Activated CD4-positive, alpha-beta T cell treated with anti-CD3 and anti-CD28 coated beads, Interleukin-2, amount 50 U/mL, for 24 hours (primary cell): ENCODE measurements around the gene FAM131B.

Experiments used
- DNase-seq, 2 donors: peaks; one replicate each; pipeline ENCODE4 v3.0.0-alpha.2; 2020; ENCODE audit warnings: low read depth in 1 of 2, low spot score in 1 of 2

Gene FAM131B

DNA sequence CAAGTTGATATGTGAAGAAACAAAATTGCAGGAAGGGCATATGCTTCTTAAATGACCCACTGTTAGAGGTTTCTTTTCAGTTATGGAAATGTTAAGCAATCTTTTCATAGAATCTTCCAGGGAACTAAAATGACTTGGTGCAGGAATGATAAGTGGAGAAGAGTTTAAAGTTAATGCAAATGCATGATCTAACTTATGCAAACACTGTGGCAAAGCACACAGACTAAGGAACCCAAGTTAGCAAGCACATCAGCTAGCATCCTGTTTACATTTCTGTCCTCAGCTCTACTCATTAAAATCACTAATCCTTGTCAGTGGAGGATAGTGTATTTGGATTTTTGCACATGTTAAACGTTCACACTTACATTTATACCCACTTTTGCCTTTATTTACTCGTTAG, 37.3 kb downstream of the FAM131B start:
- no peak for DNase-seq

DNA sequence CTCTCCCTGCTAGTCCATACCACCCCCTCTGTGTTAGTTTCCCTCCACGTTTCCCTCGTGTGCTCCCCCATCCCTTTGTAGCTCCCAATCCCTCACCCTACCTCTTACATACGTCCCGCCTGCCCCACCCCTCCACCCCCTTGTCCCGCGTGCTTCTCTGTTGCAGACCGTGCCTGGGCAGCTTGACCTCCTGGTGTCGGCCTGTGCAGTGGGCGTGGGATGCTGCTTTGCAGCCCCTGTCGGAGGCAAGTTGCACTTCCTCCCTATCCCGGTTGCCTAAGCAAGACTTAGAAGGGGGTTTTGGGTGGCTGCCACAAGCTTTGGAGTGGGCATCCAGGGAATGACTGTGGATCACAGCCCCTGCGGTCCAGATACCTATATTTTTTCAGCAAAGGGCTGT, 38.9 kb downstream of the FAM131B start:
- DNase-seq = no peak

DNA sequence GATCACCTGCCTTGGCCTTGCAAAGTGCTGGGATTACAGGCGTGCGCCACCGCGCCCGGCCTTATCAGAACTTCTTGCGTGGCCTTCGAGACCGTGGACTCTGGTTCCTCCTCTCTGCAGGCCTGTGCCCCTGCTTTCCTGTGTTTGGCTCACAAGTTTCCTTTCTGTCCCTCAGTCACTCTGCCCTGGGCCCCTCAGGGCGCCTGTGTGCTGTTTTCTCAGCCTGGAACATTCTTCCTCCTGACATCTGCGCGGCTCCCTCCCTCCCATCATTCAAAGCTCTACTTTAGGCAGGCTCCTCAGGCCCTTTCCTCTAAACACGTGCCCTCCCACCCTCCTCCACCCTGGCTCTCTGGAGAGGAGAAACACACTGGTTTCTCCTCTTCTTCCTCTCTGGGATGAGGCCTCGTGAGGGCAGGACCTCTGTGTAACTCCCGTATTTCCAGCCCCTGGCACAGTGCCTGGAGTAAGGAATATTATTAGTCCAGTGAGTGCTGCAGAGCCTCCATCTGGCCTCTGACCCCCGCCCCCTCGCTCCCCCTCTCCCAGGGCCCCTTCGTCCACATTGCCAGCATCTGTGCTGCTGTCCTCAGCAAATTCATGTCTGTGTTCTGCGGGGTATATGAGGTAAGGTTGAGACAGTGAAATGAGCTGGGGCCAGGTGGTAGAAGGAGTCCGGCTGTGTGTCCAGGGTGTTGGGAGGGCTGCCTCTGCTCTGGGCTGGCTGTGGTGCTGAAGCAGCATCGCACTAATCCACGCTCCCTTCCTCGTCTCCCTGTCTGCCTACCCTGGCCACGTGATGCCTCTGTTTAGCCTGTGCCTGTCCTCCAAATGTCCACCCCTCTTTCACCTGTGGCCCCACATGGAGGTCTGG, 39.5 kb downstream of the FAM131B start:
- no peak for DNase-seq

DNA sequence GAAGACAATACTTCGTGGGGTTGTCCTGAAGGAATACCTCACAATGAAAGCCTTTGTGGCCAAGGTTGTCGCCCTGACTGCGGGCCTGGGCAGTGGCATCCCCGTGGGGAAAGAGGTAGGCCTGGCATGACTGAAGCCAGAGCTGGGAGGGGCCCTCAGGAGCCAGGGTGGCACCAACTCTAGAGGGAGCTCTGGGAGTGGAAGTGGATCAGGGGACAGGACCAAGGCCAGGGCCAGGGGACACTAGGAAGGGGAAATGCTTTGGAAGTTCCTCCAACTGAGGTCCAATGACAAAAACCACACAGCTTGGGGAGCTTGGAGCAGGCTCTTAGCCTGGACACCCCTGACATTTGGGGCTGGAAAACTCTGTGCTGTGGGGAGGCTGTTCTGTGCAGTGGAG, 40.8 kb downstream of the FAM131B start:
- DNase-seq = no peak

DNA sequence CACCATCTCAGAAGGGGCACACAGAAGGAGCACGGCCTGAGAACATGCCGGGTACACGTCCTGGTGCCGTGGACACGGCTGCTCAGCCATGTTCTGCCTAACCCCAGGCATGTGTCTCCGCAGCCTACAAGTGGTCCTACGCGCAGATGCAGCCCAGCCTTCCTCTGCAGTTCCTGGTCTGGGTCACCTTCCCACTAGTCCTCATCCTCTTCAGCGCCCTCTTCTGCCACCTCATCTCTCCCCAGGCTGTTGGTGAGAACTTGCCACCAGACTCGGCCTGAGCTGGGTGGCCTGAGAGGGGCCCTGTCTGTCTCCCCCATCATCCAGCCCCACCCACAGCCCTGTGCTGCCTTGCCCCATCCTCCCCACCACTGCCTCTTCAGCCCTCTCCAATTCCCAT, 41.3 kb downstream of the FAM131B start:
- DNase-seq = no peak

DNA sequence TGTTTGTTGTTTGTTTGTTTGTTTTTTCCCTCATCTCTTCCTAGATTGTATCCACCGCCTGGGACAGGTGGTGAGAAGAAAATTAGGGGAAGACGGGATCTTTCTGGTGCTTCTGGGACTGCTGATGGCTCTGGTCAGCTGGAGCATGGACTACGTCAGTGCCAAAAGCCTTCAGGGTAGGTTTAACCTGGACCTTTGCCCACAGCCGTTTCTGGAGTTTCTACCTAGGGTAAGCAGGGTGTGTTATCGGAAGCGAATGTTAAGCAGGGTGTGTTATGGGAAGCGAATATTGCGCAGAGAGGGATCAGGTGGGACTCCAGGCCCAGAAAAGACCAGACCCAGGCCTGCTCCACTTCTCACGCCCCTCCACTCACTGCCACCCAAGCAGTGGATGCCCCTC, 41.9 kb downstream of the FAM131B start:
- DNase-seq = no peak

DNA sequence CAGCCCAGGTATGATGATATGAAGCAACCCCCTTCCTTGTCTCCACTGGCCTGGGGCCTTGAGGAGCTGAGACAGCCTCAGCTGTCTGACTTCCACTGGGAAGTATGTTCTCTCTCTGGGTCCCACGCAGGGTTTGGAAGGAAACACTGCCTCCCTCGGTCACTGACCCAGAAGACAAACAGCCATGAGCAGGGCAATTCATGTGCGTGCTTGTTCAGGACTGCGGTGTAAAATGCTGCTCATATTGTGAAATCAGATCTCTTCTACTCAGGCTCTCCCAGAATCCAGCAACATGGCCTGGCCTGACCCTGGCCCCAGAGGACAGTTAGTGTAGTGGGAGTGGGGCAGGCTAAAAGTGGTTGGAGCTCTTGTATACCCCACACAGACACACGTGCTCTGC, 43.9 kb downstream of the FAM131B start:
- DNase-seq = no peak

DNA sequence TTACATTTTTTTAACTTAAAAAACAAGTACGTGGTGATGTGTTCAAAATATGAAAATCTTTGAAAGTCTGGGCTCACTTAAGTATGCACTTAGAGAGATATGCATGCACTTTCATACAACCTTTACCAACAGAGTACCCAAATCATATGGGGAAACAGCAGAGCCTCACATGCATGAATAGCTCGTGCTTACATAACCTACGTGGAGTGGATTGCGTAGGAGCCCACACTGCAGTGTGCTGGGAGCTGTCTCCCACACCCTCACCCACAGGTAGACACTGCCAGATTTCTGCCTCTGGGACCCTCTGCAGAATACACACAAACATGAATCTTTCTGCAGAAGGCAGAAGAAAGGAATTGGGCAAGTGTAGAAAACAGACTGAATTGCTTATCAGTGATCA, 46.0 kb downstream of the FAM131B start:
- no peak for DNase-seq

DNA sequence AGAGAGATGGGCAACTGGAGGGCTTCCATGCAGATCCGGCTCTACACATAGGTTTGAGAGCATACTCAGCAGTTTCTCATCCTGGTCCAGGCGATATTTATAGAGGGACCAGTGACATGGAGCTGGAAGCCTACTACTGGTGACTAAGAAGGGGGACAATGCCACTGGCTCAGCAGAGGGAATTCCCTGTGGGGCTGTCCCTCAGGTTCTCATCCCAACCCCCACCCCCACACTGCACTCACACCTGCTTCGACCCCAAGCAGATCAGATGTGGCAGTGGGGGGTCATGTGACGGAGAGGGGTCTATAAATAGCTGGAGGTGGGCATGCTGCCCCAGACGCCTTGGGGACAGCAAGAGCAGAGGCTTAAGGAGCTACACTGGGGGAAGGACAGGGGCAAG, 46.7 kb downstream of the FAM131B start, which contains the start of gene CLCN1:
TSS of gene CLCN1 (plus strand) at position 336 of the 400 bp plus-strand sequence. CDS start 102 bp downstream, outside the sequence.
- no peak for DNase-seq

DNA sequence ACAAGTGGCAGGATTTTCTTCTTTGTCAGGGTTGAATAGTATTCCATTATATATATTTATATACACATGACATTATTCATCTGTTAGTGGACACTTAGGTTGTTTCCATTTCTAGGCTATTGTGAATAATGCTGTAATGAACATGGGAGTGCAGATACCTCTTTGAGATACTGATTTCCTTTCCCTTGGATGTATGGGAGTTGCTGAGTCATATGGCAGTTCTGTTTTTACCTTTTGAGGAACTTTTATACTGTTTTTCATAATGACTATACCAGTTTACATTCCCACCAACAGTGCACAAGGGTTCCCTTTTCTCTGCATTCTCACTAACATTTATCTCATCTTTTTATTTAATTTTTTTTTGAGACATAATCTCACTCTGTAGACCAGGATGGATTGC, 48.4 kb downstream of the FAM131B start:
- DNase-seq = no peak

DNA sequence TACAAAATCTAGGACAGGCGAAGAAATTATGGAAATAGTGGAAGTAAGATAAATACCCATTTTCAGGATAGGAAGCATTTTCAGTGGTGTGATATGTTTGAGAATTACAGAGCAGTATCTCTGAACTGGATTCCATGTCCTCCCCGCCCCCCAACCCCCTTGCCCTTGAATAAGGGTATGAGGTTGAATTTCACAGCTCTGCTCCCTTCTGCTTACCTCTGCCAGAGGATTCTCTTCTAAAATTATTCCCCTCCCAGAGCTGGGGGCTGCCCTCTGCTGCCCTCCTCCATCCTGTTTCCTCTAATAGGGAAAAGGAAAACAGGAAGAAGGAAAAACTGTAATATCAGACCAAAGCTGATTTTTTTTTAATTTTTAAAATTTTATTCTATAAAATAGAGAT, 53.9 kb downstream of the FAM131B start:
- no peak for DNase-seq

DNA sequence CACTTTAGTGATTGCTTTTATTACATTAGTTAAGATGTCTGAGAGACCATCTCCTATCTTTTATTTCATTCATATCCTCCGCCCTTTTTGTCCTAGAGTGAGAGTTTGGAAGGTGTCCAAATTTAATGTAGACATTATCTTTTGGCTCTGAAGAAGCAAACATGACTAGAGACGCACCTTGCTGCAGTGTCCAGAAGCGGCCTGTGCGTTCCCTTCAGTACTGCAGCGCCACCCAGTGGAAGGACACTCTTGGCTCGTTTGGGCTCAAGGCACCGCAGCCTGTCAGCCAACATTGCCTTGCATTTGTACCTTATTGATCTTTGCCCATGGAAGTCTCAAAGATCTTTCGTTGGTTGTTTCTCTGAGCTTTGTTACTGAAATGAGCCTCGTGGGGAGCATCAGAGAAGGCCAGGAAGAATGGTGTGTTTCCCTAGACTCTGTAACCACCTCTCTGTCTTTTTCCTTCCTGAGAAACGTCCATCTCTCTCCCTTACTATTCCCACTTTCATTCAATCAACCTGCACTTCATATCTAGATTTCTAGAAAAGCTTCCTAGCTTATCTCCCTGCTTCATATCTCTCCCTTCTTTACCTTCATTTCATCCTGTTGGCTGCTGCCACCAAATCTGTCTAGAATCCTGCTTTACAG, 57.0 kb downstream of the FAM131B start:
- DNase-seq = peak; percentile 43 to 46

DNA sequence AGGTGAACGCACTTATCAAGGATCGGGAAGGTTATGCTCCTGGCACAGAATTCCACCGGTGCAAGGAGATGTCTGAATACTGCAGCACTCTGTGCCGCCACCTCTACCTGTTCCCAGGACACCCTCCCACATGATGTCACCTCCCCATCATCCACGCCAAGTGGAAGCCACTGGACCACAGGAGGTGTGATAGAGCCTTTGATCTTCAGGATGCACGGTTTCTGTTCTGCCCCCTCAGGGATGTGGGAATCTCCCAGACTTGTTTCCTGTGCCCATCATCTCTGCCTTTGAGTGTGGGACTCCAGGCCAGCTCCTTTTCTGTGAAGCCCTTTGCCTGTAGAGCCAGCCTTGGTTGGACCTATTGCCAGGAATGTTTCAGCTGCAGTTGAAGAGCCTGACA, 57.6 kb downstream of the FAM131B start:
- DNase-seq = no peak

DNA sequence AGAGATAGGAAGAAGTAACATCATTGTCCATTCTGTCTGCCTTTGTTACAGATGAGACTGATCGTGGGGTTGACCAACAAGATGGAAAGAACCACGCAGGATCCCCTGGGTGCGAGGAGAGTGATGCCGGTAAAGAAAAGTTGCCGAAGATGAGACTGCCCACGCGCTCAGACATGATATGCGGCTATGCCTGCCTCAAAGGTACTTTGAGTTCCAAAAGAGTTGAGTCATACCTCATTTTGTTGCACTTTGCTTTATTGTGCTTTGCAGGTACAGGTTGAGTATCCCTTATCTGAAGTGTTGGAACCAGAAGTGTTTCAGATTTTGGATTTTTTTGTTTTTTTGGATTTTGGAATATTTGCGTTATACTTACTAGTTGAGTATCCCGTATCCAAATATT, 58.8 kb downstream of the FAM131B start:
- DNase-seq = no peak
